Hematopoietic multipotent progenitor cell treated with erythropoietin and hydrocortisone succinate and interleukin-3 and kit ligand, for 15 days (in vitro differentiated cells): ENCODE data around the gene PIGQ.

Experiments
- DNase-seq: peaks from one replicate; pipeline ENCODE4 v3.0.0-alpha.2; 2015; ENCODE audit warnings: low spot score

The PIGQ gene

GRCh38 chr16:569445-570254 lies at the start of gene PIGQ:
Gene PIGQ (plus strand): TSS chr16:569968. CDS start chr16:574075, 4,107 bp downstream.
- peak; percentile 57 for DNase-seq

GRCh38 chr16:520847-521246 lies 48.9 kb upstream of the PIGQ start:
- DNase-seq: no peak

GRCh38 chr16:521381-522210 lies 48.2 kb upstream of the PIGQ start:
- no peak for DNase-seq

- DNase-seq: no peak
Observed at GRCh38 chr16:522320-523096, 47.3 kb upstream of the PIGQ start.

GRCh38 chr16:523097-523741 lies 46.5 kb upstream of the PIGQ start:
- no peak for DNase-seq

GRCh38 chr16:524274-525040 lies 45.3 kb upstream of the PIGQ start:
- DNase-seq: no peak

GRCh38 chr16:525123-525519 lies 44.6 kb upstream of the PIGQ start:
- no peak for DNase-seq

GRCh38 chr16:525520-526180 lies 44.1 kb upstream of the PIGQ start:
- DNase-seq: peak; percentile 17

- peak; percentile 67 for DNase-seq
Observed at GRCh38 chr16:526181-527014, 43.4 kb upstream of the PIGQ start.

GRCh38 chr16:527015-527903 lies 42.5 kb upstream of the PIGQ start, which contains the start of gene CAPN15:
Gene CAPN15 (plus strand): TSS chr16:527712. CDS start chr16:546839, 19,127 bp downstream.
- peak; percentile 88 for DNase-seq

GRCh38 chr16:528111-529011 lies 41.4 kb upstream of the PIGQ start:
- DNase-seq: peak; percentile 63

- no peak for DNase-seq
Observed at GRCh38 chr16:529012-529575, 40.7 kb upstream of the PIGQ start.

GRCh38 chr16:530111-530817 lies 39.5 kb upstream of the PIGQ start:
- DNase-seq: no peak

GRCh38 chr16:531494-532125 lies 38.2 kb upstream of the PIGQ start:
- DNase-seq: no peak

GRCh38 chr16:533391-534123 lies 36.2 kb upstream of the PIGQ start:
- no peak for DNase-seq
